Stimulated activated CD4-positive, alpha-beta T cell treated with anti-CD3 and anti-CD28 coated beads, Interleukin-12 subunit alpha, Interleukin-12 subunit beta, amount 100 ng/mL, for 24 hours (primary cell): ENCODE data around the gene MRAS.

Source experiments
- DNase-seq, 2 experiments: peaks; one replicate each; pipeline ENCODE4 v3.0.0-alpha.2; 2020; ENCODE audit warnings: low read depth in 2 of 2

Gene MRAS

GRCh38 chr3:138340511-138340910 is 7.9 kb upstream of the MRAS start:
- DNase-seq = no peak

- no peak for DNase-seq
Observed at GRCh38 chr3:138344754-138345153, 3.6 kb upstream of the MRAS start.

- no peak for DNase-seq
Observed at GRCh38 chr3:138348754-138349739, 668 bp downstream of the MRAS start.

GRCh38 chr3:138349926-138350665 is 1.7 kb downstream of the MRAS start:
- DNase-seq = no peak

GRCh38 chr3:138351151-138351550 is 2.8 kb downstream of the MRAS start:
- DNase-seq = no peak

- DNase-seq = no peak
Observed at GRCh38 chr3:138351916-138352550, 3.7 kb downstream of the MRAS start.

GRCh38 chr3:138354376-138354775 is 6.0 kb downstream of the MRAS start:
- DNase-seq = no peak

GRCh38 chr3:138355071-138355470 is 6.7 kb downstream of the MRAS start:
- no peak for DNase-seq

GRCh38 chr3:138356730-138357405 is 8.5 kb downstream of the MRAS start:
- DNase-seq = no peak

GRCh38 chr3:138359148-138359918 is 11.0 kb downstream of the MRAS start:
- DNase-seq = no peak

GRCh38 chr3:138359919-138360868 is 11.8 kb downstream of the MRAS start:
- no peak for DNase-seq

- no peak for DNase-seq
Observed at GRCh38 chr3:138360869-138361525, 12.6 kb downstream of the MRAS start.

- no peak for DNase-seq
Observed at GRCh38 chr3:138361561-138361971, 13.2 kb downstream of the MRAS start.

- no peak for DNase-seq
Observed at GRCh38 chr3:138362538-138362937, 14.2 kb downstream of the MRAS start.

GRCh38 chr3:138363322-138363721 is 14.9 kb downstream of the MRAS start:
- DNase-seq = no peak

GRCh38 chr3:138364356-138365252 is 16.2 kb downstream of the MRAS start:
- no peak for DNase-seq

- DNase-seq = no peak
Observed at GRCh38 chr3:138365253-138365555, 16.8 kb downstream of the MRAS start.

GRCh38 chr3:138366006-138366759 is 17.8 kb downstream of the MRAS start:
- no peak for DNase-seq
